ENCODE measurements around the gene CD58. TPM values are rescaled to one million over a fixed set of nuclear protein-coding genes. Genes with fewer than 3 reads are reported as not detected.

CD58 gene
- total and polyA plus RNA-seq, 11 donors, result 19.6 to 45.8 (median 30.8) TPM

DNA sequence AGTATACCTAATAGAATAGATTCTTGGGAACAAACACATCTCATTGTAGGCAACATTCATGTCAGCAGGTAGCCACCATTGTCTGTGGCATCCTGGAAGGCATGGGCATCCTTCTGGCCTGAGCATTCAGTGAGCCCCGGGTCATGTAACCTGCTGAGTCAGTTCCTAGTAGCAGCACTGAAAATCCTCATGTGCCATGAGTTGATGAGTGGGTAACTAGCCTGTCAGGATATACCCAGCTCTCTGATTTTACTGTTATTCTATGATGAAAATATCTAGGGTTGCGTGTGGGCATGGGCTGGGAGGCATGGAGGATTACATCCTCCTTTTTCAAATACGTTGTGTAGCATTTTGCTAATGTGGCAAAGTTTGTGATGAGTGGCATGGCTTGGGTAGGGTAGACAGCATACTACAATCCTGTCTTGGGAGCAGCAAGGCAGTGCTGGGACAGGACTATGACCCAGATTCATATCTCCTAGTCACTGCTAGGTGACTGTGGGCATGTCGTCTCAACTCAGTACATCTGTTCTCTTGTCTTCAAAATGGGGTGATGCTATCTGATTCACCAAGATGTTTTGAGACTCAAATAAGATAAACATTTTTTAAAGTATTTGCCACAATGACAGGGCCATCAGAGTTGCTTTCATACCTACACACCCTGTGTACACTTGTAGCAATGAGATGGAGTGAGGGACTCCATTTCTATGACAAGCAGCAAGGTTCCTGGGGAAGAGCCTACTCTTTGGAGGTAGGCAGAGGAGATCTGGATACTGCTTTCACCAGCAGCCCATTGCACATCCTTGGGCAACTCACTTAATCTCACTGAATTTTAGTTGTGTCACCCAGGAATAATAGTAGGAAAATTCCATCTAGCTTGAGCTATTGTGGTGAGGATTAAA, 62.5 kb downstream of the CD58 start:
- H3K27ac ChIP-seq, result peak overlapping the region in 1 of 12 donors; percentile 81
- H3K27me3 ChIP-seq, result no peaks in the 10 kb centered on the region
- DNase-seq, result no peak
- no peak for TF ChIP-seq POLR2A (IDR thresholded peaks at IDR 0.05)
- TF ChIP-seq, protein P1, sequence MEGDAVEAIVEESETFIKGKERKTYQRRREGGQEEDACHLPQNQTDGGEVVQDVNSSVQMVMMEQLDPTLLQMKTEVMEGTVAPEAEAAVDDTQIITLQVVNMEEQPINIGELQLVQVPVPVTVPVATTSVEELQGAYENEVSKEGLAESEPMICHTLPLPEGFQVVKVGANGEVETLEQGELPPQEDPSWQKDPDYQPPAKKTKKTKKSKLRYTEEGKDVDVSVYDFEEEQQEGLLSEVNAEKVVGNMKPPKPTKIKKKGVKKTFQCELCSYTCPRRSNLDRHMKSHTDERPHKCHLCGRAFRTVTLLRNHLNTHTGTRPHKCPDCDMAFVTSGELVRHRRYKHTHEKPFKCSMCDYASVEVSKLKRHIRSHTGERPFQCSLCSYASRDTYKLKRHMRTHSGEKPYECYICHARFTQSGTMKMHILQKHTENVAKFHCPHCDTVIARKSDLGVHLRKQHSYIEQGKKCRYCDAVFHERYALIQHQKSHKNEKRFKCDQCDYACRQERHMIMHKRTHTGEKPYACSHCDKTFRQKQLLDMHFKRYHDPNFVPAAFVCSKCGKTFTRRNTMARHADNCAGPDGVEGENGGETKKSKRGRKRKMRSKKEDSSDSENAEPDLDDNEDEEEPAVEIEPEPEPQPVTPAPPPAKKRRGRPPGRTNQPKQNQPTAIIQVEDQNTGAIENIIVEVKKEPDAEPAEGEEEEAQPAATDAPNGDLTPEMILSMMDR (IDR thresholded peaks at IDR 0.05), result no peak
- no peak for ATAC-seq
- no peaks in the 10 kb centered on the region for H3K9me3 ChIP-seq
- H3K4me3 ChIP-seq, result no peak overlapping the region
- H3K4me1 ChIP-seq, result peaks cover 0 to 76% (median 11%) of the 10 kb centered on the region in 12 donors
- intact Hi-C loops (cut with DNase I), result no loop called here
- 89 to 91% (median 90%) methylated on average over 4 of the region's 4 CpGs for WGBS, 4 donors
- no peaks in the 10 kb centered on the region for H3K36me3 ChIP-seq

DNA sequence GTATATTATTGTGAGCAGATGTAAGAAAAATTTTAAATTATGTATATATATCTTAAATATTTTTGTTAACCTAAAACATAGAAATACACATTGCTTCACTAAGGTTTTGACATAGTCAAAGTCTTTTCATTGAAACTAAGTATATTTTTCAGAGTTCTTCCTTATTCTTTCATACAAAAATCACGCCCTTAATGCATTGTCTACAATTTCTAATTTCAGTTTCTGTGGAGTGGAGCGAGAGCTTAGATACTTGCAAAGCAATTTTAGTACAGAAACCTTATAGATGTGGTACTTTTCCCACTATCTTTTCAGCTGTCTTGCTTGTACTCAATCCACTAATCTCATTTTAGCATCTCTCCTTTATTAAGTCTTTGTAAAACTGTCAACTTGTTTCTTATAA, 63.2 kb downstream of the CD58 start:
- intact Hi-C loops (cut with DNase I), result no loop called here
- Histone ChIP-seq H3K36me3 (no peaks in the 10 kb centered on the region), H3K27ac (no peak overlapping the region), H3K27me3 (no peaks in the 10 kb centered on the region), H3K9me3 (no peaks in the 10 kb centered on the region), H3K4me1 (peaks cover 0 to 80% (median 12%) of the 10 kb centered on the region in 12 donors), H3K4me3 (no peak overlapping the region)
- TF ChIP-seq POLR2A (IDR thresholded peaks at IDR 0.05), result no peak
- TF ChIP-seq, protein P1 (IDR thresholded peaks at IDR 0.05), result no peak
- no peak for ATAC-seq
- DNase-seq, result no peak
- 91 to 97% (median 96%) methylated on average over 2 of the region's 2 CpGs for WGBS, 4 donors

DNA sequence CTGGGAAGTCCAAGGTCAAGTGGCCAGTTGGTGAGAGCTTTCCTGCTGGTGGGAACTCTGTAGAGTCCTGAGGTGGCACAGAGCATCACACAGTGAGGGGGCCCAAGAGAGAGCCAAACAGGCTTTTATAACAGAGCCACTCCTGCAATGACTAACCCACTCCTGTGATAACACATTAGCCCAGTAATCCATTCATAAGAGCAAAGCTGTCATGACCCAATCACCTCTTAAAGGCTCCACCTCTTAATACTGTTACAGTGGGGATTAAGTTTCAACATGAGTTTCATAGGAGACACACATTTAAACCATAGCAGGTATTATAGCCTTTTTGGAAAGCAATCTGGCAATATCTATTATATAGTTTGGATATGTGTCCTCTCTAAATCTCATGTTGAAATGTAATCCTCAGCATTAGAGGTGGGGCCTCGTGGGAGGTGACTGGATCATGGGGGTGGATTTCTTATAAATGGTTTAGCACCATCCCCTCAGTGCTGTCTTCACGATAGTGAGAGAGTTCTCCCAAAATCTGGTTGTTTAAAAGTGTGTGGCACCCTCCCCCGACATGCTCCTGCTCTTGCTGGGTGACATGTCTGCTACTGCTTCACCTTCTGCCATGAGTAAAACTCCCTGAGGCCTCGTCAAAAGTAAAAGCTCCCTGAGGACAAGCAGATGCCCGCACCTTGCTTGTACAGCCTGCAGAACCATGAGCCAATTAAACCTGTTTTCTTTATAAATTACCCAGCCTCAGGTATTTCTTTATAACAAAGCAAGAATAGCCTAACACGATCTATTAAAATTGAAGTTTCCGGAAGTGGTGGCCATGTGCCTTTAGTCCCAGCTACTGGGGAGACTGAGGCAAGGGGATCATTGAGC, 64.5 kb downstream of the CD58 start:
- Histone ChIP-seq H3K4me1 (peaks cover 0 to 83% (median 12%) of the 10 kb centered on the region in 12 donors), H3K36me3 (no peaks in the 10 kb centered on the region), H3K9me3 (no peaks in the 10 kb centered on the region), H3K4me3 (no peak overlapping the region), H3K27ac (peak overlapping the region in 1 of 12 donors; percentile 91), H3K27me3 (no peaks in the 10 kb centered on the region)
- TF ChIP-seq, protein P1 (IDR thresholded peaks at IDR 0.05), result no peak
- TF ChIP-seq POLR2A (IDR thresholded peaks at IDR 0.05), result no peak
- WGBS, 4 donors, result 92 to 98% (median 92%) methylated on average over 7 of the region's 7 CpGs
- ATAC-seq (no peak), DNase-seq (no peak)
- intact Hi-C loops (cut with DNase I), result no loop called here
